ENCODE measurements around the gene MXRA8. TPM values are rescaled to one million over a fixed set of nuclear protein-coding genes. Genes with fewer than 3 reads are reported as not detected.

Gene MXRA8
- total and polyA plus RNA-seq, 9 of the 15 experiments (the other 6 are each of a cell fraction or from before 2014, with no cell fraction given), result 0.66 to 11.3 (median 6.3) TPM

- peak in 1 of 2 experiments; percentile 50; a peak in 1 of 4 replicates for TF ChIP-seq BCLAF1 (IDR thresholded peaks at IDR 0.05; ENCODE audit: borderline replicate concordance in 1 of 2, control insufficient read depth in 1 of 2, low read depth in 2 of 2, low read length in 1 of 2)
- no peak for TF ChIP-seq PKNOX1 (IDR thresholded peaks at IDR 0.05)
- 0 out of 2 replicates have a peak, but pooled peaks have one; percentile 14 for TF ChIP-seq EGR1 (conservative IDR thresholded peaks at IDR 0.05)
- TF ChIP-seq ZNF655 (CRISPR knock-in tag; IDR thresholded peaks at IDR 0.05), result no peak
- no peak for TF ChIP-seq TEAD2 (tag; IDR thresholded peaks at IDR 0.05)
- TF ChIP-seq ZNF398 (CRISPR knock-in tag; IDR thresholded peaks at IDR 0.05), result no peak
- TF ChIP-seq NFXL1 (CRISPR knock-in tag; IDR thresholded peaks at IDR 0.05), result no peak
- TF ChIP-seq RBM25 (IDR thresholded peaks at IDR 0.05; ENCODE audit: low read depth, low read length, severe bottlenecking), result peak; percentile 81
- peak; percentile 91 for TF ChIP-seq AFF4 (CRISPR knock-in tag; IDR thresholded peaks at IDR 0.05)
- no peak; the same call in 1 of the 2 replicates for TF ChIP-seq ZNF282 (CRISPR knock-in tag; IDR thresholded peaks at IDR 0.05)
- no peak for TF ChIP-seq POLR3A (IDR thresholded peaks at IDR 0.05; ENCODE audit: borderline replicate concordance, extremely low read depth, insufficient read depth, insufficient read length)
- peak; percentile 64; the same call in 1 of the 2 replicates for TF ChIP-seq NFATC3 (IDR thresholded peaks at IDR 0.05)
- no peak for TF ChIP-seq MLLT1 (IDR thresholded peaks at IDR 0.05)
Measured at GRCh38 chr1:1407636-1408318, 49.4 kb upstream of the MXRA8 start (continued).
